ENCODE measurements around the gene ENC1.

The ENC1 gene

DNA sequence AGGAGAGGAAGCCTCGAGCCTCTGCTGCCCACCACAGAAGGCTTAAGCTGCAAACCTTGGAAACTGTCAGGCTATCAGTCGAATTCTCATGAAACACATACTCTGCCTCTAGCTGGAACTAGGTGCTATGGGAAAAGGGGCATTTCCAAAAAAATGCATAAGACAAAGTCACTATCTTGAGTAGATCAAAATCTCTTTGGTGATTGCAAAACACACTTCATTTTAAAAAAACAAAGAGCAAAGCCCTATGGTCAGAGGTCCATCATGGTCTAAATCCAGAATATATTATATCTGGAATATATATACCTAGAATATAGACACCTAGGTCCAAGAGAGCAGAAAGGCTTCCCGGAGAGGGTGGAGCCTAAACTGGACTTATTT lies 59.8 kb downstream of the ENC1 start:
- Histone ChIP-seq H3K4me1 (ENCODE audit: insufficient read depth, low read length, severe bottlenecking) (no peaks in the 10 kb centered on the region), H4K20me1 (ENCODE audit: insufficient read depth, low read length) (no peaks in the 10 kb centered on the region), H3K4me2 (ENCODE audit: low read length) (no peak overlapping the region), H3K9me2 (ENCODE audit: low read depth, low read length) (no peaks in the 10 kb centered on the region), H3K79me2 (ENCODE audit: insufficient read depth, low read length) (no peaks in the 10 kb centered on the region), H3K27me3 (ENCODE audit: insufficient read depth, low read length) (no peaks in the 10 kb centered on the region), H3K36me3 (ENCODE audit: insufficient read depth, low read length) (no peaks in the 10 kb centered on the region), H3F3A (ENCODE audit: insufficient read depth, low read length) (no peaks in the 10 kb centered on the region), H3K27ac (ENCODE audit: low read depth, low read length, poor library complexity, severe bottlenecking) (no peak overlapping the region), H2AFZ (ENCODE audit: low read length) (no peak overlapping the region), H3K9me3 (ENCODE audit: low read length) (no peaks in the 10 kb centered on the region), H3K9ac (ENCODE audit: low read length) (no peak overlapping the region), H3K4me3 (ENCODE audit: low read depth, low read length, poor library complexity, severe bottlenecking) (no peak overlapping the region)
- no peak for TF ChIP-seq EZH2 (IDR thresholded peaks at IDR 0.05; ENCODE audit: borderline replicate concordance, low read length)
- TF ChIP-seq, protein P1, sequence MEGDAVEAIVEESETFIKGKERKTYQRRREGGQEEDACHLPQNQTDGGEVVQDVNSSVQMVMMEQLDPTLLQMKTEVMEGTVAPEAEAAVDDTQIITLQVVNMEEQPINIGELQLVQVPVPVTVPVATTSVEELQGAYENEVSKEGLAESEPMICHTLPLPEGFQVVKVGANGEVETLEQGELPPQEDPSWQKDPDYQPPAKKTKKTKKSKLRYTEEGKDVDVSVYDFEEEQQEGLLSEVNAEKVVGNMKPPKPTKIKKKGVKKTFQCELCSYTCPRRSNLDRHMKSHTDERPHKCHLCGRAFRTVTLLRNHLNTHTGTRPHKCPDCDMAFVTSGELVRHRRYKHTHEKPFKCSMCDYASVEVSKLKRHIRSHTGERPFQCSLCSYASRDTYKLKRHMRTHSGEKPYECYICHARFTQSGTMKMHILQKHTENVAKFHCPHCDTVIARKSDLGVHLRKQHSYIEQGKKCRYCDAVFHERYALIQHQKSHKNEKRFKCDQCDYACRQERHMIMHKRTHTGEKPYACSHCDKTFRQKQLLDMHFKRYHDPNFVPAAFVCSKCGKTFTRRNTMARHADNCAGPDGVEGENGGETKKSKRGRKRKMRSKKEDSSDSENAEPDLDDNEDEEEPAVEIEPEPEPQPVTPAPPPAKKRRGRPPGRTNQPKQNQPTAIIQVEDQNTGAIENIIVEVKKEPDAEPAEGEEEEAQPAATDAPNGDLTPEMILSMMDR (IDR thresholded peaks at IDR 0.05; ENCODE audit: low read length) = no peak

DNA sequence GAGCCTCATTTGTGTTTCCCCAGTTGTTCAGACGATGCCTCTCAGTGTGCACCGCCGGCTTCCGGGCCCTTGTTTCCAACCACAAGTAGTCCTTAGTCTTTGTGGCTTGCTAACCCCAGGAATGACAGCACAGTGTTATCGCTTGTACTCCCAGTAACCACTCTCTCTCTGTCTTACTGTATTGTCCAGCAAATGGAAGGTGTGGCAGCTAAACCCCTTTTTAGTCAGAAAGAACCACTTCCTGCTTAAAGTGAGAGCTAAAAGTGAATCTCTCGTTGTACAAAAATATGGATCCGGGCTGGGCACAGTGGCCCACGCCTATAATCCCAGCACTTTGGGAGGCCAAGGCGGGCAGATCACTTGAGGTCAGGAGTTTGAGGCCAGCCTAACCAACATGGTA lies 61.3 kb downstream of the ENC1 start:
- H3K27me3 ChIP-seq (ENCODE audit: insufficient read depth, low read length) = no peaks in the 10 kb centered on the region
- no peaks in the 10 kb centered on the region for H3K9me2 ChIP-seq (ENCODE audit: low read depth, low read length)
- no peaks in the 10 kb centered on the region for H3K9me3 ChIP-seq (ENCODE audit: low read length)
- no peak overlapping the region for H3K4me3 ChIP-seq (ENCODE audit: low read depth, low read length, poor library complexity, severe bottlenecking)
- H3K36me3 ChIP-seq (ENCODE audit: insufficient read depth, low read length) = no peaks in the 10 kb centered on the region
- H3K9ac ChIP-seq (ENCODE audit: low read length) = no peak overlapping the region
- H3K79me2 ChIP-seq (ENCODE audit: insufficient read depth, low read length) = no peaks in the 10 kb centered on the region
- no peak overlapping the region for H2AFZ ChIP-seq (ENCODE audit: low read length)
- H3K27ac ChIP-seq (ENCODE audit: low read depth, low read length, poor library complexity, severe bottlenecking) = no peak overlapping the region
- H3K4me2 ChIP-seq (ENCODE audit: low read length) = no peak overlapping the region
- no peaks in the 10 kb centered on the region for H3F3A ChIP-seq (ENCODE audit: insufficient read depth, low read length)
- TF ChIP-seq, protein P1 (IDR thresholded peaks at IDR 0.05; ENCODE audit: low read length) = no peak
- TF ChIP-seq EZH2 (IDR thresholded peaks at IDR 0.05; ENCODE audit: borderline replicate concordance, low read length) = no peak
- H4K20me1 ChIP-seq (ENCODE audit: insufficient read depth, low read length) = no peaks in the 10 kb centered on the region
- H3K4me1 ChIP-seq (ENCODE audit: insufficient read depth, low read length, severe bottlenecking) = no peaks in the 10 kb centered on the region

DNA sequence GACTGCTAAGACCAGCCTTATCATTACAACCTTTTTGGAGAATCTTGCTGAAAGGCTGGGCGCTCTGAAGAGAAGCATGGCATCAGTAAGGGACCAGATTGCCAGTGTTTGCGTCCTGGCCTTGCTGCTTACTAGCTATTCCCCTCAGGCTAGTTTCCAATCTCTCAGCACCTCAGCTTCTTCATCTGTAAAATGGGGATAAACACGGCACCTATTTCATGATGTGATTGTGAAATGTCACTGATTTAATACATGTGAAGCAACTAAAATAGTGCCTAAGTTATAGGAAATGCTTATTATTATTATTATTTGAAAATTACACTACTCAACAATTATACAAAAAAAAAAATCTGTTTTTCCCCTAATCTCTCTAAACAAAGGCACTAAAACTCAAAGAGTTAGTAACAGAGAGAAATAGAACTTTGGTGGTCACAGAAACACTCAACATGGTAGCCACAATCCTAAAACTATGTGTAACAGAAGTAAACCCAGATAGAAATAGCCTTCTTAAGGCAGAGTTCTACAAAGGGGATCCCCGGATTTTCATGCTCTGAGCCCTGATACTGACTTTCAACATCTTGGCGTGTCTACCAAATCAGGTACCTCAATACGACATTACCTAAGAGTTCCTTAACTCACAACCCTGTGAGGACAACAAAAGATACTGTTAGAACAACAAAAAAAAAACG lies 62.0 kb downstream of the ENC1 start:
- H3K4me1 ChIP-seq (ENCODE audit: insufficient read depth, low read length, severe bottlenecking) = no peaks in the 10 kb centered on the region

More for the DNA sequence above, 62.0 kb downstream of the ENC1 start:
- TF ChIP-seq, protein P1 (IDR thresholded peaks at IDR 0.05; ENCODE audit: low read length) = no peak
- TF ChIP-seq EZH2 (IDR thresholded peaks at IDR 0.05; ENCODE audit: borderline replicate concordance, low read length) = no peak
- no peaks in the 10 kb centered on the region for H4K20me1 ChIP-seq (ENCODE audit: insufficient read depth, low read length)
- H3K9me2 ChIP-seq (ENCODE audit: low read depth, low read length) = no peaks in the 10 kb centered on the region
- H3K79me2 ChIP-seq (ENCODE audit: insufficient read depth, low read length) = no peaks in the 10 kb centered on the region
- H3F3A ChIP-seq (ENCODE audit: insufficient read depth, low read length) = no peaks in the 10 kb centered on the region
- H3K4me3 ChIP-seq (ENCODE audit: low read depth, low read length, poor library complexity, severe bottlenecking) = no peak overlapping the region
- no peak overlapping the region for H3K27ac ChIP-seq (ENCODE audit: low read depth, low read length, poor library complexity, severe bottlenecking)
- no peak overlapping the region for H3K9ac ChIP-seq (ENCODE audit: low read length)
- H3K4me2 ChIP-seq (ENCODE audit: low read length) = no peak overlapping the region
- H2AFZ ChIP-seq (ENCODE audit: low read length) = no peak overlapping the region
- H3K27me3 ChIP-seq (ENCODE audit: insufficient read depth, low read length) = no peaks in the 10 kb centered on the region
- H3K9me3 ChIP-seq (ENCODE audit: low read length) = no peaks in the 10 kb centered on the region
- H3K36me3 ChIP-seq (ENCODE audit: insufficient read depth, low read length) = no peaks in the 10 kb centered on the region
